C4-2B (cell line): ENCODE data around the gene HDAC5.

Source experiments
- CTCF ChIP-seq: fragments of 450-650 bp; conservative IDR thresholded peaks from 2 replicates; pipeline ENCODE4 v1.5.1; 2017; ENCODE audit warnings: mild to moderate bottlenecking
- ZFX ChIP-seq: fragments of 450-650 bp; IDR thresholded peaks from 2 replicates; pipeline ENCODE4 v1.6.1; 2017

- TF ChIP-seq CTCF: no peak
- TF ChIP-seq ZFX: no peak
Measured at GRCh38 chr17:44117351-44117750, 6.1 kb downstream of the HDAC5 start.
